C4-2B (cell line): ENCODE data around the gene RALGAPA2.

ENCODE experiments used
- ZFX ChIP-seq: fragments of 450-650 bp; IDR thresholded peaks from 2 replicates; pipeline ENCODE4 v1.6.1; 2017
- TF ChIP-seq, protein P1 (sequence below): fragments of 450-650 bp; conservative IDR thresholded peaks from 2 replicates; pipeline ENCODE4 v1.5.1; 2017; ENCODE audit warnings: mild to moderate bottlenecking

DNA sequence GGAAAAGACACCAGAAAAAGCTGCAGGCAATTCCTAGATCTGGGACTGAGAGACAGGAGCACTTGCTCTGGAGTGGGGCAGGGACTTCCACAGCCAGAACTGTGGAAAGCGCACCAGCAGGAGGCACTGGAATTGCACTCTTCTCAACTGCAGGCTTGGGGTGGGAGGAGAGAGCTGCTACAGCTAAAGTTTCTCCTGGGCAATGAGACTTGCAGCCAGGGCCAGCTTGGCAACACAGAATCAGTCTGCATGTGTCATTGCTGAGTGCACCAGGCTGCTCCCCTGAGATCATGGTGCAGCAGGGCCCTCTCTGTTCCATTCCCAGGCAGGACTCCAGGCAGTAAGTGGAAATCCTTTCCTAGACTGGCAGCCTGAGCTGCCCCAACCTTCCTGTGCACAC, 198.7 kb downstream of the RALGAPA2 start:
- TF ChIP-seq, protein P1, sequence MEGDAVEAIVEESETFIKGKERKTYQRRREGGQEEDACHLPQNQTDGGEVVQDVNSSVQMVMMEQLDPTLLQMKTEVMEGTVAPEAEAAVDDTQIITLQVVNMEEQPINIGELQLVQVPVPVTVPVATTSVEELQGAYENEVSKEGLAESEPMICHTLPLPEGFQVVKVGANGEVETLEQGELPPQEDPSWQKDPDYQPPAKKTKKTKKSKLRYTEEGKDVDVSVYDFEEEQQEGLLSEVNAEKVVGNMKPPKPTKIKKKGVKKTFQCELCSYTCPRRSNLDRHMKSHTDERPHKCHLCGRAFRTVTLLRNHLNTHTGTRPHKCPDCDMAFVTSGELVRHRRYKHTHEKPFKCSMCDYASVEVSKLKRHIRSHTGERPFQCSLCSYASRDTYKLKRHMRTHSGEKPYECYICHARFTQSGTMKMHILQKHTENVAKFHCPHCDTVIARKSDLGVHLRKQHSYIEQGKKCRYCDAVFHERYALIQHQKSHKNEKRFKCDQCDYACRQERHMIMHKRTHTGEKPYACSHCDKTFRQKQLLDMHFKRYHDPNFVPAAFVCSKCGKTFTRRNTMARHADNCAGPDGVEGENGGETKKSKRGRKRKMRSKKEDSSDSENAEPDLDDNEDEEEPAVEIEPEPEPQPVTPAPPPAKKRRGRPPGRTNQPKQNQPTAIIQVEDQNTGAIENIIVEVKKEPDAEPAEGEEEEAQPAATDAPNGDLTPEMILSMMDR: no peak
- TF ChIP-seq ZFX: no peak
